K562 (cell line): ENCODE results near the gene ARMC9.

Experiments
- ATF2 ChIP-seq: sonication (generic); formaldehyde crosslinking; IDR thresholded peaks from 2 replicates; pipeline ENCODE4 v1.8.1; 2022; ENCODE audit warnings: missing genetic modification reagents
- CTCF ChIP-seq, 3 experiments: IDR thresholded peaks in 2 of 3; conservative IDR thresholded peaks in 1 of 3; 2 replicates each; pipeline ENCODE4 v1.5.1; 2011 to 2012; ENCODE audit warnings: low read length in 3 of 3, mild to moderate bottlenecking in 3 of 3, control low read depth in 2 of 3, improper control_type of control experiment in 1 of 3, inconsistent platforms in 1 of 3, low read depth in 1 of 3, mixed read lengths in 1 of 3, moderate library complexity in 1 of 3; ENCODE audit not compliant: insufficient read depth in 2 of 3
- FOSL1 ChIP-seq: fragments of 200-800 bp; sonication (Bioruptor generic); conservative IDR thresholded peaks from 2 replicates; pipeline ENCODE4 v1.6.1; 2016; ENCODE audit warnings: missing genetic modification characterization, missing compliant biosample characterization
- ILK ChIP-seq: fragments of 450-650 bp; IDR thresholded peaks from 2 replicates; pipeline ENCODE4 v1.6.1; 2016; ENCODE audit warnings: missing genetic modification characterization, low read depth, mild to moderate bottlenecking, missing compliant biosample characterization, moderate library complexity, borderline replicate concordance
- JUNB ChIP-seq: fragments of 450-650 bp; formaldehyde crosslinking; conservative IDR thresholded peaks from 2 replicates; pipeline ENCODE4 v1.4.0; 2020; ENCODE audit warnings: mild to moderate bottlenecking
- MAFF ChIP-seq: IDR thresholded peaks from 2 replicates; pipeline ENCODE4 v1.6.1; 2012; ENCODE audit warnings: low read length, improper control_type of control experiment
- POLR2A ChIP-seq: fragments of 450-650 bp; conservative IDR thresholded peaks from 2 replicates; pipeline ENCODE4 v1.6.1; 2016
- SRF ChIP-seq, 2 experiments: fragments of 250-450, 450-650 bp in 1 of 2; sonication (Bioruptor Pico) in 1 of 2; sonication (generic) in 1 of 2; formaldehyde crosslinking; IDR thresholded peaks; 2 replicates each; pipeline versions ENCODE4 v1.5.0 to v1.5.1; 2020 to 2022; ENCODE audit warnings: mild to moderate bottlenecking in 1 of 2, missing genetic modification reagents in 1 of 2
- TGIF2 ChIP-seq: sonication (generic); formaldehyde crosslinking; IDR thresholded peaks from 2 replicates; pipeline ENCODE4 v1.8.1; 2022; ENCODE audit warnings: mild to moderate bottlenecking, missing genetic modification reagents, moderate library complexity
- ZBTB26 ChIP-seq: fragments of 450-650 bp; formaldehyde crosslinking; IDR thresholded peaks from 2 replicates; pipeline ENCODE4 v1.4.0; 2022; ENCODE audit warnings: missing genetic modification characterization
- ZFPM2 ChIP-seq: fragments of 250-450 bp; sonication (Bioruptor Pico); IDR thresholded peaks from 2 replicates; pipeline ENCODE4 v1.5.1; 2022; ENCODE audit warnings: mild to moderate bottlenecking
- ZNF232 ChIP-seq: sonication (generic); formaldehyde crosslinking; IDR thresholded peaks from 2 replicates; pipeline ENCODE4 v1.8.0; 2022; ENCODE audit warnings: mild to moderate bottlenecking, missing genetic modification reagents
- ZNF639 ChIP-seq, 2 experiments: fragments of 200-800 bp in 1 of 2; sonication (Bioruptor generic) in 1 of 2; sonication (generic) in 1 of 2; formaldehyde crosslinking in 1 of 2; IDR thresholded peaks in 1 of 2; conservative IDR thresholded peaks in 1 of 2; 2 replicates each; pipeline versions ENCODE4 v1.5.0 to v1.6.1; 2016 to 2020; ENCODE audit warnings: missing compliant biosample characterization in 1 of 2, missing genetic modification characterization in 1 of 2, missing genetic modification reagents in 1 of 2
- ZSCAN32 ChIP-seq: fragments of 450-650 bp; formaldehyde crosslinking; IDR thresholded peaks from 2 replicates; pipeline ENCODE4 v1.4.0; 2020; ENCODE audit warnings: mild to moderate bottlenecking, moderate library complexity

- TF ChIP-seq ZBTB26 (CRISPR knock-in tag) (no peak), SRF (CRISPR knock-in tag; IDR thresholded peaks at IDR 0.05) (no peak), FOSL1 (tag) (no peak), ZNF639 (CRISPR knock-in tag; conservative IDR thresholded peaks at IDR 0.05 in 1 of 2, IDR thresholded peaks at IDR 0.05 in 1 of 2) (no peak), ZNF232 (CRISPR knock-in tag) (no peak), JUNB (CRISPR knock-in tag) (no peak), ATF2 (CRISPR knock-in tag) (no peak), ZFPM2 (CRISPR knock-in tag) (no peak), TGIF2 (CRISPR knock-in tag) (no peak), ZSCAN32 (CRISPR knock-in tag) (no peak), ILK (tag) (no peak), CTCF (IDR thresholded peaks at IDR 0.05 in 2 of 3, conservative IDR thresholded peaks at IDR 0.05 in 1 of 3; ENCODE audit: insufficient read depth in 2 of 3, low read depth in 1 of 3, low read length in 3 of 3) (no peak), MAFF (no peak), POLR2A (no peak)
Observed at GRCh38 chr2:231183851-231184250, 14.6 kb upstream of the ARMC9 start.
